GM12892 (cell line): ENCODE results near the gene ZNF639. TPM values are rescaled to one million over a fixed set of nuclear protein-coding genes. Genes with fewer than 3 reads are reported as not detected.
"Not testable (repeated sequence)": the region's sequence is repeated elsewhere in the genome, so short reads cannot be mapped to it uniquely, and the experiment has no call there.

ENCODE experiments used
- DNase-seq: peaks from one replicate; pipeline ENCODE4 v3.0.0; 2011; ENCODE audit not compliant: insufficient read length
- FAIRE-seq: peaks from 2 replicates; lab custom pipeline; 2011; peaks lifted over from hg19 to GRCh38; lab: Jason Lieb, UNC
- POLR2A ChIP-seq: IDR thresholded peaks from 2 replicates; pipeline ENCODE4 v1.6.1; 2011; ENCODE audit warnings: low read depth, low read length, control low read depth
- POLR2AphosphoS5 ChIP-seq: IDR thresholded peaks from 2 replicates; pipeline ENCODE4 v1.6.1; 2011; ENCODE audit warnings: low read depth, low read length, control low read depth
- TAF1 ChIP-seq: IDR thresholded peaks from 2 replicates; pipeline ENCODE4 v1.6.1; 2011; ENCODE audit warnings: low read depth, mild to moderate bottlenecking, control low read depth, low read length, borderline replicate concordance
- polyA plus RNA-seq: library from polyadenylated mRNA; unstranded; fragments of >200 nt; gene quantifications from one replicate; pipeline ENCODE4 v1.2.1, GENCODE V29; 2012; ENCODE audit warnings: missing spikeins, inconsistent platforms; ENCODE audit not compliant: missing spikeins

The ZNF639 gene, protein sequence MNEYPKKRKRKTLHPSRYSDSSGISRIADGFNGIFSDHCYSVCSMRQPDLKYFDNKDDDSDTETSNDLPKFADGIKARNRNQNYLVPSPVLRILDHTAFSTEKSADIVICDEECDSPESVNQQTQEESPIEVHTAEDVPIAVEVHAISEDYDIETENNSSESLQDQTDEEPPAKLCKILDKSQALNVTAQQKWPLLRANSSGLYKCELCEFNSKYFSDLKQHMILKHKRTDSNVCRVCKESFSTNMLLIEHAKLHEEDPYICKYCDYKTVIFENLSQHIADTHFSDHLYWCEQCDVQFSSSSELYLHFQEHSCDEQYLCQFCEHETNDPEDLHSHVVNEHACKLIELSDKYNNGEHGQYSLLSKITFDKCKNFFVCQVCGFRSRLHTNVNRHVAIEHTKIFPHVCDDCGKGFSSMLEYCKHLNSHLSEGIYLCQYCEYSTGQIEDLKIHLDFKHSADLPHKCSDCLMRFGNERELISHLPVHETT
- 39.1 TPM for polyA plus RNA-seq

DNA sequence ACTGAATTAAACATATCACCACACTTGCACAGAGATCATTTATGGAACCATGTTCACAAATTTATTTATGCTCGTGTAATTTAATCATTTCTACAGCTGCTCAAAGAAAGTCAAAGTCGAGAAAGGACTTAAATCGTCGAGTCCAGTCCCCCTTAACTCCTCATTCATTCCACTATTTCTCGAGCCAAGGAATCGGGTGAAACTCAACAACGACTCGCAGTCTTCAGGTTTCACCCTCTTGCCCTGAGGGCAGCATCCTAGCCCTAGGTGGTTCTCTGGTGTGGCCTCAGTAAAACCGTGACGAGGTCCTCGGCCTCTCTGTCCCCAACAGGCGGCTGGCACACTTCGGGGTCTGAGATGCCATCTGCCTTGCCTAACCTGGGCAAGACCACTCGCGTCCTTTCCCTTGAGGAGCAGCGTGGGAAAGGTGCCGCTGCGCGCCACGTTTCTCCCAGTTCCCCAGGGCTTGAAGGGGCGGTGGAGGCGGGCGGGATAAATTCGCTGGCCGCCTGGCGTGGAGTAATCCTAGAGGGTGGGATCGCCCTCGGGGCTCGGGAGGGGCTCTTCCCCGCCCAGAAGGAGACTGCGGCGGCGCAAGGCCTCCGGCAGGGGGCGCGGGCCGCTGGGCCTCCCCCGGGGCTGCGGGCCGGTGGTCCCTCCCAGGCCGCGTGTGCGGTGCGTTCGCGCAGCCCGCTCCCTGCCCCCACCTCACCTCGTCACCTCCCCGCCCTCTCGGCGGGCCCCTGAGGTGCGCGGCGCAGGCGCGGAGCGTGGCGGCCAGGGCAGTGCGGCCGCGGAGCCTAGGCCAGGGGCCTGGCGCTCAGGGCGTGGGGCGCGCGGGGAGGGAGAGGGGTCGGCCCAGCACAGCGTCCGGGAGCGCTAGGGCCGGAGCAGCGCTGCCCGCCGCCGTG lies at the start of gene ZNF639:
TSS of gene ZNF639 (plus strand) at position 746 of the 911 bp plus-strand sequence. CDS start 5,263 bp downstream, outside the sequence.
- peak; percentile 90 for DNase-seq
- peak; percentile 81 for FAIRE-seq
- TF ChIP-seq TAF1 (no peak; the same call in 1 of the 2 replicates), POLR2A (peak; percentile 72), POLR2AphosphoS5 (no peak; the same call in 1 of the 2 replicates)

DNA sequence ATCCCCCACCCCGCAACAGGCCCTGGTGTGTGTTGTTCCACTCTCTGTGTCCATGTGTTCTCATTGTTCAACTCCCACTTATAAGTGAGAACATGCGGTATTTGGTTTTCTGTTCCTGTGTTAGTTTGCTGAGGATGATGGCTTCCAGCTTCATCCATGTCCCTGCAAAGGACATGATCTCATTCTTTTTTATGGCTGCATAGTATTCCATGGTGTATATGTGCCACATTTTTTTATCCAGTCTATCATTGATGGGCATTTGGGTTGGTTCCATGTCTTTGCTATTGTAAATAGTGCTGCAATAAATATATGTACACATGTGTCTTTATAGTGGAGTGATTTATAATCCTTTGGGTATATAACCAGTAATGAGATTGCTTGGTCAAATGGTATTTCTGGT lies 48.4 kb upstream of the ZNF639 start:
- FAIRE-seq, DNase-seq: not testable (repeated sequence)

DNA sequence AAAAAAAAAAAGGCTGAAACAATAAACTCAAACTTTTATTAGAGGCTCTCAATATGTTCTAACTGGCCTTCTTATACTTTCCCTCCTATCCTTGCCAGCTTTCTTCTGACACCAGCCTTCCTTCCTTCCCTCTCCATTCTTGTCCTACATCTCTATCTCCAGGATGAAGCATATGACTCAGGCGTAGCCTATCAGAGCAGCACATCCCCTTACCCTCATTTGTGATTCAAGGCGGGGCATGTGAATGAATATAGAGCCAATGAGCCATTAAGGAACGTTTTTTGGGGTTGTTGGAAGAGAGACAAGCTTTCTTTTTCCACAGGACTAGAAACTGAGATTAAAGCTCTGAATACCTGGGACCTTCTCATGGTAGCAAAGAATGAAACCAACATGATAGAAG lies 46.8 kb upstream of the ZNF639 start:
- TF ChIP-seq POLR2AphosphoS5 (no peak), POLR2A (no peak), TAF1 (no peak)
- FAIRE-seq, result no peak

DNA sequence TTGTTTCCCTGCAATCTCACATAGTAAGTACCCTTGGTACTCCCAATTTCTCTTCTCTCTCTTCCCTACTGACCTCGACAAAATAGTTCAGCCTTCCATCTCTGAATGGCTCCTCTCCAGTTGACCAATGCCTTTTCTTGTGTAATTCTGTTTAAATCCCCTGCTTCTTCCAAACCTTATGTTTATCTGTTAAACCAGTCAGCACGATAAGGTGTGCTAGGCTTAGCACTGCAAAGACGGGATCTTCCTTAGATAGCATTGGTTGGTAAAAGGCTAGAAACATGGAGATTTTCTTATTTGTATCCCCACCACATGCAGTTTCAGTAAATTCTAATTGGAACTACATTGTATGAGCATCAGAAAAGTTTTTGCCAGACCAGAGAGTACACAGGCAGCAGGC lies 46.1 kb upstream of the ZNF639 start:
- no peak for FAIRE-seq

More for the DNA sequence above, 46.8 kb upstream of the ZNF639 start:
- no peak for DNase-seq

DNA sequence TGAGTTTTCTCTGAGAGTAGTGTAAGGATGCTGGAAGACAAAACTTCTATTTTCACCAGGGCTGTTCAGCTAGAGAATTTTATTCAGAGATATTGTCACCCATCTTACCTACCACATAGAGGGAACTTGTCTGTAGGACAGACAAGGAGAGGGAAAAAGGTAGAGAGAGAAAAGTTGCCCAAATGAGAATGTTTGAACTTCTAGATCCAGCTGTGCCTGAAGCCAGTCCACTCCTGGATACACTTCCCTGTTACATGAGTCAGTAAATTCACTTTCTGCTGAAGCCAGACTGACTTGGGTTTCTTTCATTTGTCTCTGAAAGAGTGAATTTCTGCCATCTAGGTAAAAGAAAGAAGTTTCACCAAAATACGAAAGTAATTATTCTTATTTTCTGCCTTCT lies 44.7 kb upstream of the ZNF639 start:
- DNase-seq (no peak), FAIRE-seq (no peak)
- TF ChIP-seq POLR2A (no peak), POLR2AphosphoS5 (no peak), TAF1 (no peak)

More for the DNA sequence above, 46.1 kb upstream of the ZNF639 start:
- TF ChIP-seq POLR2A, result no peak
- no peak for TF ChIP-seq POLR2AphosphoS5
- no peak for TF ChIP-seq TAF1
- no peak for DNase-seq

DNA sequence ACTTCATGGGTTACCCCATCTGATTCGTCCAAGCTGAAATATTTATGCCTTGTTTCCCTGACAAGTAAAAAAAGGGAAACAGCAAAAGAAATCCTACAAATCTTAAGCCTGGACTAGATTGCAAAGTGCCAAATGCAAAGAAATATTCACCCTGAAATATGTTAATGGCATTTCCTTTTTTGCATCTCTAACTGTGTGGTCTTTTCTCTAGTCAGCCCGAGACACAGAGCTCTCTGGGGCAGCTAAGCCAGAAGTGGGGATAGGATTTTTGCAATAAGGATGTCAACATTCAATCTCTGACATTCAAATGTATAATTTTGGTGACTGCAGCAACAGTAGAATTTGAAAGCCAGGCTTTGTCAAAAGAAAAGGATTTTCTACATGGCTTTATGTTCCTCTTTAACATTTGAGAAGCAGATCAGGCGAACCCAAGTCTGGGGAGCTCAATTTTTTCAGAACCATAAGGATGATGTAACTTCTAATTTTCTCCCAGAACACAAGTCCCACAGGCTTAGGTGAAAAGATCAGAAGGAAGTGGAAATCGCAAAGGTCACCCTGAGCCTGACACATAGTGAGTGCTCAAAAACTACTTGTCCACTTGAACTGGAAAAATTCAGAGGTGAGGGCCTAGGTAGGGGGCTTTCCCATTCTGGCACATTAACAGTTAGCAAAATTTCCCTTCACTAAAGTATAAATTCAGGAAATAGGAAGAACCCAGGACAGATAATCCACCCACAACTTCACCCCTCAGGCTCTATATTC lies 43.7 kb upstream of the ZNF639 start:
- DNase-seq, result no peak
- peak; percentile 48 for FAIRE-seq

DNA sequence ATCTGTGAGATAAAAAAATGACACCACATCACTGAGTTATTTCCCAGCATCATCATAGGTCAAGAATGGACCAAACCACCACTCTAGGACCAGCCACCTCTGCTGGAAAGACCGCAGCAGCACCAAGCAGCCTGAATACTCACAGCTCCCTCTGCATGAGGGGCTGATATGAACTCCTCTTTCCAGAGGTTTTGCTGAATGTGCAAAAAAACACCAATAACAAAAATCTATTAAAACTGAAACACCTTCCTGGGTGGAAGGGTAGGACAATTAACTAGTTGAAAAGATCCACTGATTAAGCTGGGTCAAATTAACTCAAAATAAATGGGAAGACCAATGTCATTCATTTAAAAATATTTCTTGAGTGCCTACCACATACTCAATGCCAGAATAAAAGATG lies 43.0 kb upstream of the ZNF639 start:
- FAIRE-seq, result no peak
- TF ChIP-seq TAF1 (no peak), POLR2A (no peak), POLR2AphosphoS5 (no peak)
- no peak for DNase-seq

More for the DNA sequence above, 43.7 kb upstream of the ZNF639 start:
- TF ChIP-seq POLR2A, result no peak
- no peak for TF ChIP-seq TAF1

DNA sequence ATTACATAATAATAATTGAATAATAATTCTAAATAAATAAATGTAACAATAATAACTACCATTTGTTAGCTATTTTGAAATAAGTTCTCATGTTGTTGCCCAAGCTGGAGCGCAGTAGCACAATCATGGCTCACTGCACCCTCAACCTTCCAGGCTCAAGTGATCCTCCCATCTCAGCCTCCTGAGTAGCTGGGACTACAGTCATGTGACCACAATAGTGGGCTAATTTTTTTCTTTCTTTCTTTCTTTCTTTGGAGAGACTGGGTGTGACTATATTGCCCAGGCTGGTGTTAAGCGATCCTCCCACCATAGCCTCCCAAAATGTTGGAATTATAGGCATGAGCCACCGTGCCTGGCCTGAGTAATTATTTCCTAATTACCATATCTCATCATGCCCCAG lies 41.0 kb upstream of the ZNF639 start:
- TF ChIP-seq TAF1 (no peak), POLR2A (no peak), POLR2AphosphoS5 (no peak)
- no peak for FAIRE-seq

DNA sequence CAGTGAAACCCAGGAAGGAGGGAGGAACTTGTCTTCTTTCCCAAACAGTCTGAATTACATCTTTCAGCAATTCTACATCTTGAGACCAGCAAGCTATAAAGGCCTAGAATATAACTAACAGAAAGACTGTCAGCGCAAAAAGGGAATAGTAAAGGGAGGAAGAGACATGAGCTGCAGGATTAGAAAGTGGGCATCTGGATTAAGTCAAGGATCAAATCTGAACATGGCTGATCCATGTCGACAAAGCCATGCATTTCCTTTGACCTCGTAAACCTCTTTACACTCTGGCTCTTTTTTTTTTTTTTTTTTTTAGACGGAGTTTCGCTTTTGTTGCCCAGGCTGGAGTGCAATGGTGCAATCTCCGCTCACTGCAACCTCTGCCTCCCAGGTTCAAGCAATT lies 36.5 kb upstream of the ZNF639 start:
- no peak for DNase-seq
- no peak for FAIRE-seq
- no peak for TF ChIP-seq TAF1
- TF ChIP-seq POLR2AphosphoS5, result no peak
- no peak for TF ChIP-seq POLR2A

More for the DNA sequence above, 41.0 kb upstream of the ZNF639 start:
- DNase-seq, result no peak

DNA sequence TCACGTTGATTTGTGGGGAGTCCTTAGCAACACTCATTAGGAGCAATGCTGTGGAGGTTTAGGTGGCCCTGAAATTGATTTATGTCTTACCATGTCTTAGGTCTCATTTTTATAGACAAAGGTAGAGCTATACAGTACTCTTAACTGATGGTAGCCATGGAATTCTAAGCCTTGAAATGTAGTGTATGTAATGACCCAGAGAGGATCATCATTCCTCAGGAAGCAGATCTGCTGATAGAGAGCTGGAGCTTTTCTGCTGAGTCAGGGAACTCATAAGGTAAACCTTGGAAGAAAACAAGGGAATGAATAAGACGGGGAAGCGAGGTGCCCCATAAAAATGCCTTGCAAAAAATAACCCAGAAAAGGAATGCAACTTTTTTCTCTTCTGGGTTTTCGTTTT lies 34.0 kb upstream of the ZNF639 start:
- DNase-seq, result no peak
- FAIRE-seq, result no peak
- TF ChIP-seq POLR2A (no peak), TAF1 (no peak), POLR2AphosphoS5 (no peak)

DNA sequence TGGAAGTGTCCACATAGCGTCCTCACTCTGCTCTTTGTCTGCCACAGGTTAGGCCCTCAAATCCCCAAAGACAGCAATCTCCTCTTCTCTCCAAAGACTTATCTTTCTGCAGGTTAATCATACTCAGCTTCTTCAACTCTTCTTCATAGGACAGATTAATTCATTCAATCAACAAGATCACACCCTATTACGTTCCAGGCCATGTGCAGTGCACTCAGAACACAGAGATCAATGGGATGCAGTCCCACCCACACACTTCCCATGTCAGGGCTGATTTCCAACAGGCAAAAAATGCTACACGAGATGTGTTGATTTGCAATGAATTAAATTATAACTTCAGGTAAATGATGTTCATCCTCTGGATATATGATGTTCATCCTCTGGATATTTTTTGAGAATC lies 33.5 kb upstream of the ZNF639 start:
- FAIRE-seq (no peak), DNase-seq (no peak)
- TF ChIP-seq TAF1 (no peak), POLR2AphosphoS5 (no peak), POLR2A (no peak)

DNA sequence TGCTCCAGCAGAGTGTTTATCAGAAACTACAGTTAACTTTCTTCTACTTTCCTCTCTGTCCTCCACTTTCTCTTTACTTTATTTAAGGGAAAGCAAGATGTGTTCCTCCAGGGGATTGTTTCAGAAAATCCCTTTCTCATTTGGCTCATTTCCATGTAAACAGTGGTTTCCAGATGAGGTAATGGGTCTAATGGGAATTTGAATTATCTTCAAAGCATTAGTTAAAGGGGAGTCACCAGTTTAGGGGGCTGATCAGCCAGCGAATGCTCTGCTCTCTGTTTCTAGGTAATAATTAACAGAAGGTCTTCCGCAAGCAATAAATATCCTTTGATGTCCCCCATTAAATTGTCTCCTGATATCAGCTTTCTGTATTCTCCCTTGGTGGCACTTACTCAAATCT lies 30.4 kb upstream of the ZNF639 start:
- FAIRE-seq (no peak), DNase-seq (no peak)
- no peak for TF ChIP-seq TAF1
- no peak for TF ChIP-seq POLR2AphosphoS5
- TF ChIP-seq POLR2A, result no peak
